Kidney epithelial cell (primary cell): ENCODE measurements around the gene ADM2. TPM values are rescaled to one million over a fixed set of nuclear protein-coding genes. Genes with fewer than 3 reads are reported as not detected.

Experiments
- DNase-seq: peaks from one replicate; pipeline ENCODE4 v3.0.0-alpha.2; 2010; ENCODE audit warnings: low read depth
- H3K27me3 ChIP-seq: 2 replicates; pipeline ENCODE4 v1.6.0; 2011; ENCODE audit warnings: low read length; ENCODE audit not compliant: control insufficient read depth, insufficient read depth
- H3K36me3 ChIP-seq: 2 replicates; pipeline ENCODE4 v1.5.1; 2011; ENCODE audit warnings: low read length; ENCODE audit not compliant: control insufficient read depth, insufficient read depth
- H3K4me3 ChIP-seq: 2 replicates; pipeline ENCODE4 v1.5.1; 2011; ENCODE audit warnings: low read depth, mild to moderate bottlenecking, control low read depth, low read length
- CTCF ChIP-seq: IDR thresholded peaks from 2 replicates; pipeline ENCODE4 v1.5.1; 2011; ENCODE audit warnings: mild to moderate bottlenecking, moderate library complexity, low read length, control low read depth, inconsistent platforms; ENCODE audit not compliant: insufficient read depth, poor library complexity, severe bottlenecking
- total RNA-seq: library from RNA; depleted of rRNA; stranded (reverse); fragments of >200 nt; gene quantifications from 2 replicates; pipeline ENCODE4 v1.2.3, GENCODE V29; 2015

Gene ADM2
- total RNA-seq, 1 donor from 2014 or later, result 27.3 TPM

GRCh38 chr22:50459016-50459415, 22.3 kb upstream of the ADM2 start:
- no peaks in the 10 kb centered on the region for H3K27me3 ChIP-seq
- no peak for DNase-seq
- peaks cover 4% of the 10 kb centered on the region for H3K36me3 ChIP-seq
- H3K4me3 ChIP-seq, result no peak overlapping the region
- no peak for TF ChIP-seq CTCF

- Histone ChIP-seq H3K36me3 (peaks cover 4% of the 10 kb centered on the region), H3K27me3 (no peaks in the 10 kb centered on the region)
- DNase-seq, result no peak
These were observed 21.7 kb upstream of the ADM2 start for GRCh38 chr22:50459496-50460140.

GRCh38 chr22:50460938-50461337, 20.4 kb upstream of the ADM2 start:
- peaks cover 4% of the 10 kb centered on the region for H3K36me3 ChIP-seq
- no peak overlapping the region for H3K4me3 ChIP-seq
- TF ChIP-seq CTCF, result no peak
- no peak for DNase-seq
- no peaks in the 10 kb centered on the region for H3K27me3 ChIP-seq

More at GRCh38 chr22:50459496-50460140, 21.7 kb upstream of the ADM2 start:
- no peak overlapping the region for H3K4me3 ChIP-seq
- TF ChIP-seq CTCF, result no peak

GRCh38 chr22:50461536-50461935, 19.8 kb upstream of the ADM2 start:
- Histone ChIP-seq H3K4me3 (no peak overlapping the region), H3K27me3 (no peaks in the 10 kb centered on the region), H3K36me3 (peaks cover 2% of the 10 kb centered on the region)
- no peak for TF ChIP-seq CTCF
- no peak for DNase-seq

GRCh38 chr22:50461979-50462540, 19.3 kb upstream of the ADM2 start:
- H3K4me3 ChIP-seq, result no peak overlapping the region
- H3K36me3 ChIP-seq, result peaks cover 2% of the 10 kb centered on the region
- H3K27me3 ChIP-seq, result no peaks in the 10 kb centered on the region
- TF ChIP-seq CTCF, result no peak
- no peak for DNase-seq
